GM19328 (cell line): ENCODE data around the gene STK40.
A peak's percentile ranks its signal among the peaks of the same experiment; 100 is the strongest.

Experiments used
- ATAC-seq: cut with Tn5 transposase; IDR thresholded peaks from one replicate; pipeline ENCODE4 v1.9.1; 2021; ENCODE audit warnings: mild to moderate bottlenecking, moderate library complexity; ENCODE audit not compliant: unreplicated experiment

Gene STK40

DNA sequence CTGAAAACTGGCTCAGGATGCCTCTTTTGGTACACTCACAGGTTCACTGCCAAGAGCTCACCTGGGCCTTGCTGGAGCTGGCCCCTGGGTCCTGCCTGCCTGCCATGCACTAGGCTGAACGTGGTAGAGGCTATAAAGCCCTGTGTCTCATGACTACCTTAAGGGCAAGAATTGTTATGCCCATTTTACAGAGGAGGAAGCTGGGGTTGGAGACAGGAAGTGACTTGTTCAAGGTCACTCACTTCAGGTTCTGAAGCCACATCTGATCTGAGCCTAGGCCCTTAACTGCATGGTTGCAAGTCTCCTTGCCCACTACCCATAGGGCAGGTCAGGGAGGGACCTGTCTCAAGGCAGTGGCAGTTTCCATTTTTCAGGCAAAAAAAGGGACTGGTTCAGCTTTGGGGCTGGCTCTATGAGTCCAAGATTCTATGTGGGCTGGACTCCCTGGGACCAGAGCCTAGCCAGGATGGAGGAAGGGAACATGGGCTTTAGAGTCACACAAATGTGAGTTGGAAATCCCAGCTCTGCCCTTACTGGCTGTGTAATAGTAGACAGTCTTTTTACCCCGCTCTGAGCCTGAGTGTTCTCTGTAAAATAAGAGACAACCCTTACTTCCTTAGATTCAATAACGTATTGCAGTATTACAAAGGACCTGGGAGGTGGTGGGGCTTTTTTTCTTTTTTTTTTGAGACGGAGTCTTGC is 7.8 kb downstream of the STK40 start:
- no peak for ATAC-seq

DNA sequence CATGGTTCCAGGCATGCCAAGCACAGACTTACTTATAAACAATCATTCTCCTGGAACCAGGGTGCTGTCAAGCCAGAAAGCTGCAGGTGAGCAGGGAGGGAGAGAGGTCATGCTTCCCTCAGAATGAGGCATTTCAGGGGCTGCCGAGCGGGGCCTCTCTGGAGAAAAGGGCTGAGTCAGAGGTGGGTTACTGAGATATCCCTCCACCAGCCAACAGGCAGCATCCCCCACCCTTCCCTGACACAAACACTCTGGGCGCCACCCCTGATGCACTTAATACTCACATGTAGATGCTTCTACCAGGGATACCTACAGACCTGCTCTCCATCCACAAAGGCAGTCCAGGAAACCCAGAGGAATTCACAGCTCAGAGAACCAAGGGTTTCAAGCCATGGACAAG is 13.1 kb downstream of the STK40 start:
- no peak for ATAC-seq

DNA sequence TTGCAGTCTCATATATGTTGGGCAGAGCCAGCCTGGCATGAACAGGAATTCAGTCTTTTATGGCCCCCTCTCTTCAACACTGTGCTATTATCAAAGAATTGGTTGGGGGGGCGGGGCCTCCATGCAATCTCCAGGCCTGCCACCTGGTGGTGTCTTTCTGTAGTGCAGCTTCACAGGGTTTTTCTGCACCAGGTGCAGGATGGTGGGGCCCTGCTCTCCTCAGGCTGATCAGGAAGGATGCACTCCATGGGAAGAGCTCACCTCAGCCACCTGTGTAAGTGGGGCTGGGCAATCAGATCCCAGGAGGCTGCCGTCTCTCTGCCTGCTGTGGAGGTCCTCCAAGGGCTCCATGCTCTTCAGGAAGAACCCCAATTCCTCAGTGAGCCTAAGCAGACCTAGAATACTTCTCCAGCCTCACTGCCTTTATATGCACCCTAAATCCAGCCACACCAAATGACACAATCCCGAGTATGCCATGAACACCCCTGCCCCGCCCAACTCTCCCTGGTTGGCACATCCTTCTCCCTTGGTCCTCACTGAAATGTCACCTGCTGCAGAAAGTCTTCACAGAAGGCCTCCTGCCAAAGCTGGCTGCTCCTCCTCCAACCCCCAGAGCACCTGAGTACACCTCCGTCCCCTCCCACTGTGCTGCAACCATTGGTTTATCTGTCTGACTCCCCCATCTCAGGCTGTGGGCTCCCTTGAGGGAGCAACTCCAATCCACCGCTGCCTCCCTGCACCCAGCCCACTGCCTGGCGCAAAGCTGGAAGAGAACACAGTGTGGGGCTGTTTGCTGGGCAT is 16.5 kb downstream of the STK40 start:
- no peak for ATAC-seq

DNA sequence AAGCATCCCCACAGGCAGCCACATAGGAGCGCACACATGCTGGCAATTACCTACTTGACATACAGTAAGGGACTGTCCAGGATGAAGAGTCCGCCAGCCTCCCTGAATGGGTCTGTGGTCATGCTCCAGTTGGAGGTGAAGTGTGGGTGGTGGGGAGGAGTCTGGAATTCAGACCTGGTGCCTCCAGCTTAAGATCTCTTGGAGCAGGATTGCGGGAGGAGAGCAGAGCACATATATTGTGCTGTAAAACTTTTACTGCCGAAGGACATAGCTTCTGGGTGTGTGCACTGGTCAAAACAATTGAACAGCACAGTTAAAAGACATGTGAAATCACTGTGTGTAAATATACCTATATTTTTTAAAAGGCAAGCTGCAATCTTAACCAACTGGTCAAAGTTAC is 17.9 kb downstream of the STK40 start:
- ATAC-seq, result no peak

DNA sequence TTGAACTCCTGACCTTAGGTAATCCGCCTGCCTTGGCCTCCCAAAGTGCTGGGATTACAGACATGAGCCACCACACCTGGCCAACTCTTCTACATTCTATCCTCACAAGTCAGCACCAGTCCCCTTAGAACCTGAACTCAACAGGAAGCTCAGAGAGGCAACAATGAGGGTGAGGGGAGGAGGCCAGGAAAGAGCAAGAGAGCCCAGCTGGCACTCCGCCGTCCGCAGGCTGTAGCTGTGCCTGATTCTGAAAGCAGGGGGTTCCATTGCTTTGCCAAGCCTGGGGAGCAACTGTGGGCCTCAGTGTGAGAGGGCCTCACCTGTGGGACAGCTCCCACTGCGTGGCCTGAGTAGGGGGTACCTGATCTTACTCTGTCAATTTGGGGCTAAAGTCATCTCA is 18.7 kb downstream of the STK40 start:
- ATAC-seq, result no peak

DNA sequence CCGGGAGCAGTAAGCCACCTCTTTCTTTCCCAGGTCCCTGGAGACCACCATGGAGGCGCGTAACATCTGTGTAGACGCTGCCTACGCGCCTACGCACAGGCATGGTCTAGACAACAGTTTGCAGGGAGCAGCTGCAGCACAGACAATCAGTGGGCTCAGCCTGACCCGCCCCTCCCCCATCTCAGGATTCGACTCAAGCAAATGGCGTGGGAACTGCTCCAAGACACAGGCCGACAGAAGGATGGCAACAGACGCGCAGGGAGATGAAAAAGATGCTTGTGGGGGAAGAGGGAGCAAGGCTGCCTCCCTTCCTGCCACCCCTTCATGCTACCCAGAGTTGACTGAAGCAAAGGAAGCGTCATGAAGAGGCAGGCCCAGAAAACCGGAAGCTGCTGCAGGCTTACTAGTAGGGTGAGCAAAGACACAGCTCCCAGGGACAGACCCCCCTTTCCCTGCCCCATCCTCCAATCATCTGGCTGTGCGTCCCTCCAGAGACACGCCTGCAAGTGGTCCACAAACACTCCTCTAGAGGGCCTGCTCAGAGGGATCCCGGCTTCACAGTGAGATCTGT is 19.5 kb downstream of the STK40 start:
- no peak for ATAC-seq

DNA sequence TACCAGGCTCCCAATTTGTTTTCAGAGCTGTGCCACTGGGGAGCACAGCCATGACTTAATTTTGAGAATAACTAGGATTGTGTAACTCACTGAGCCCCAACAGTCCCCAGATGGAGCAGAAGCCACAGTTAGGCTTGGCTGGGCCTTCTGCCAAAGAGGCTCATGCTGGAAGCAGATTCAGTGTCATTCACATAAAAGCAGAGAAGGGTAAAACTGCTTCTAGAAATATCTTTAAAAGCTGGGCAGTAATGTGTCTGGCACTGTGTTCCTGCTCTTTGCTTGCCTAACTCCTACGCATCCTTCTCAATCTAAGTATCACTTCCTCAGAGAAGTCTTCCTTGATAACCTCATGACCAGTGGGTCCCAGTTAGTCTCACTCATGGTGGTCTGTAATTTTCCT is 20.3 kb downstream of the STK40 start:
- ATAC-seq, result no peak

DNA sequence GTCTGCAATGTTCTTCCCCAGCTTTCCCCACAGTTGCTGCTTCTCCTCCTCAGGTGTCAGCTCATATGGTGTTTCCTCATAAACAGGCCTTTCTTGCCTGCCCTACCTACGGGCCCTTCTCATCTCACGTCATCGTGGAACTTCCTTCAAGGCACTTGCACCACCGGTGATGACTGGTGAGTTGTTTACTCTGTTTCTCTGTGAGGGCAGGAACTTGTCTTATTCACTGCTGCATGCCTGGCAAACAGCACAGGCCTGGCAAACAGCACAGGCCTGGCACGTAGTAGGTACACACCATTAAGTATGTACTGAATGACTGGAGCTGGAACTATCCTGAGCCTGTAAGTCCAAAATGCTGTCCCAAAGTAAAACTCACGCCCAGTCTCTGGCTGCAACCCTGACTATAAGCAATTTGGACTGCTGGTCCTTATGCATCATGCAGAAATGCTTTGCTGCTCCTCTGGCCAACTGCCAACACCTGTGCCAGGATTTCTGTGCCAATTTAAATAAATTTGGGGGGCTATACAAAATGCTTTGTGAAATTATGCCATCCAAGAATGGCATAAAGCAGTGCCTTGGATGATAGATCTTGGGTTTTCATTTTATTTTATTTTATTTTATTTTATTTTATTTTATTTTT is 25.7 kb downstream of the STK40 start:
- no peak for ATAC-seq

DNA sequence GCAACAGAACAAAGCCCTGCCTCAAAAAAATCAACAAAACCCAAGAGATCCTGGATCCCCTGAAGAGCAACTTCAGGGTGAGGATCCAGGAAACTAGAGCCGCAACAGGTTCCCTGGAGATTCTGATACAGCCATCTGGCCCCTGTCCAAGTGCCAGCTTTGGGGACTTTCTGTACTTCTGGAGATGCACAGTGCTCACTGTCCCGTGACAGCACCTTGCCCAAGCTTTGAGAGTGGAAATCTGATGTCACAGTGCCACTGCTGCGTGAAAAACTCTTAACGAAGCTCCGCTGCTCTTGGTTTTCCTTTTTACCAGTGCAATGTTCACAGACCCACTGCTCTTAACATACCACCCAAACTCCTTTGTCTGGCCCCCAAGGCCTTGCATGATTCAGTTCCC is 26.3 kb downstream of the STK40 start:
- ATAC-seq, result no peak

DNA sequence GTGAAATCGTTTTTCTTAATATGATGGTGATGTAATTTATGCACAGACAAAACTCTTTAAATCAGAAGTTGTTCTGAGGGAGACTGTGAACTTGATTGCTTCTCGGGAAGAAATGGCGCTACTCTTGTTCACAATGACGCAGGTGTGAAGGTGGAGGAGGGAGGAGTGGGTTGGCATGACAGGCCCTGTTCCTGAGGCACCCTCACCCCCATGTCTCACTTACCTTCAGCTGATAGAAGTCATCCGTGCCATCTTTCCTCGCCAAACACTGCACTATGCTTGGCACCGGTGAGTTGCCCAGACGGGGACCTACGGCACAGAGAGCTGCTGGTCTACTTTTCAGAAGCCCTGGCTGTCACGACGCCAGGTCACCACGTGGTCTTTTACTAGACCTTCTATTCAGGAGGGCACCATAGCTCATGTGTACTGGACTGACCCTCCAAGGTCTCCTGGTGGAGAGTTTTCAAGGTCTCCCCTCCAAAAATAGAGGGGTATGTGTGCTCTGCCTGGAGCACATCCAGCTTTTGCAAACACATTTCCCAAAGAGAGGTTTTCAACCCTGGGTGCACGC is 27.1 kb downstream of the STK40 start:
- ATAC-seq, result no peak

DNA sequence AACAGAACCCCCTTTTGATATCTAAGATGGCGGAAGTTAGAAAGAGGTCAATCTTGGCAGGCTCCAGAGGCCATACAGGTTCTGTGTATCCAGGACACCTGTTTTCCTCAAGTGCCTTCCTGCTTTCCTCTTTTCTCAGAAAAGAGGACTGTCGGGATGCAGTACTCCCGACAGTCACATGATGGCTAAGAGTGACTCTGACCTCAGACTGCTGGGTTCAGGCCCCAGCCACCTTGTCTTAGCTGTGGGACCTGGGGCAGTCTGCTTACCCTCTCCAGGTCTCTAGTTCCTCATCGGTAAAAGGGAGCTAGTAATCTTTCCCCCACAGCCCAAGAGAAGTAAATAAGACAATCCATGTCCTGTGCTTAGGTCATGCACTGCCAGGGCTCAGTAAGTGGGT is 29.9 kb downstream of the STK40 start:
- ATAC-seq, result no peak

DNA sequence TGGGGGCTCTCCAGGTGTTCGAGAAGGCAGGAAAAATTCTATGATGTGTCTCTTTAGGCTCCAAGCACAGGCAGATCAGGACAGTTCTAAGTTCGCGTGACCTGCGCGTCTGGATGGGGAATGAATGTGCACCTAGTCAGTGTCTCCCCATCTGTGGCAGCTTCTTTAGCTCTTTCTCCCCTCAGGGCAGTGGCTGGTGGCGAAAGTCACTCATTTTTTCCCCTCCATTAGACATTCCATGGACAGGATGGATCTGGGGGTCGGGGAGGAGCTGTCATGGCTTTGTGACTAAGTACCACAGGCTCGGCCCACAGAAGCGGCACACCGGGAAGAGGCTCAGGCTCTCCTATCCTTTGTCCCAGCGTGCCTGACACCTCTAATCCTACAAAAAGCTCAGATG is 31.2 kb downstream of the STK40 start:
- ATAC-seq, result no peak

DNA sequence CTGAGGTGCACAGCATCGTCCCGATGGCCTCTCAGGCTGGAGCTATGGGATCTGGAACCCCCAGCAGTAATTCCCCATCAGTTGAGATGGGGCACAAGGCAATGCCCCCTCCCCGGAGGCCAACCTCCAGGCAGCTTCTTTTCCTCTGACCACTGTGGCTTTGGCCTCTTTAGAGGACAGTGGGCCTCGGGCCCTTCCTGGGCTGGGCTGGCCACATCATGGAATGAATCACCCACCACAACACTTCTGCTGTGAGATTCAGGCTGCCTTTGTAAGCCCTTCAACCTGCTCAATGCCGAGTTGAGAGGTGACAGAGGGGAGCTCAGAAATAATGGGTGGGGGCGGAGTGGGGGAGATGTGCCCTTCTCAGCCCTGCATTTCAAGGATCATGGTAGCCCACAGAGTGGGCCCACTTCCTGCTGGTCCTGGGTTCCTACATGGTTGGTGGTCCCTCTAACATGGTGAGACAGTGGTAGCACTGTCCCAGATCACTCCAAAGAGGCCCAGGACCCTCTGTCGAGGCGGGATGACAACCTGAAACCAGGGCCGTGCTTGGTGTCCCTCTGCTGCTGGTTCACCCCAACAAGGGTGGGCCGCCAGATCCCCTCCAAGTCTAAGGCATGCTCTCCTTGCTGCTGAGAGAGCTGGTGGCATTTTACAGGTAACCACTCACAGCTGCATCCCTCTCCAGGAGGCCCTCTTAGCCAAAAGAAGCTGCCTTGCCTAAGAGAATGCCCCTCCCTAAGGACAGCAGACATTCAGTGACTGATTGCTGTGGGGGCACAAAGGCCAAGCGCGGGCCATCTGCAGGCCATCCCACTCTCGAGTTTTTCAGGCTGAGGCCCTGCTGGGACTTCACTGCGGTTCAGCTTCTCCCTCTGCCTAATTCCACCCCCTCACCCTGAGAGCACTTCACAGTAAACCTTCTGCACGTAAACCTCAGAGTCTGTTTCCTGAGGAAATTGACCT is 32.5 kb downstream of the STK40 start:
- no peak for ATAC-seq

DNA sequence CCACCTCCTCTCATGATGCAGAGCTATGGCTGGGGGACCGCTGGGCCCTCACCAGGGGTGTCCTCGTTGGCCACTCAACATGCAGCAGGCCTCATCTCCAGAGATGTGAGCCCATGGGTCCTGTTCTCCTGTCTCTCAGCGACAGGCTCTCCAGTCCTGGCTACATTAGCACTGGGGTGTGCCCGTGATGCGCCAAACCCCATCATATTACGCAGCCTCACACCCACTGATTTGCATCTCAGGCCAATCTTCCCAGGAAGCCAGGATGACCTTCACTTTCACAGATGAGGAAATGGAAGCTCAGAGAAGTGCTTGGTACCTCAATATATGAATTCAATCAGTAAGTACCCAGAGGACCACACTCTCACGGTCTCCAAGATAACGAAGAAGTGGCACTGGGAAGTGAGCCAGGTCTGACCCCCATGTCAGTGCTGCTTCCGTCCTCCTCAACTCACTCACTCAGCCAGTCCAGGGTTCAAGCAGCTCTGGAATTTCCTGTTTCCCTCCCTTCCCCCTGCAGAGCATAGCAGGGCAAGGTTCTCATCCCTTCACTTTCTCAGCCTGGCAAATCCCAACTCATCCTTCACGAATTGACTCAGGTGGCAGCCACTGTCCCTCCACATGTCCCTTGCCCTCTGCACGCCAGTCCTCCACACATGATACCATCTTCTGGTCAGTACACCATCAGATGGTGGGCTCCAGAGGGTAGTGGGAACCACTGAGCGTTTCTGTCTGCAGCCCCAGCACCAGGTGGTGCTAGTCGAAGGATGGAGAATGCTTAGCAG is 33.4 kb downstream of the STK40 start:
- ATAC-seq, result no peak

DNA sequence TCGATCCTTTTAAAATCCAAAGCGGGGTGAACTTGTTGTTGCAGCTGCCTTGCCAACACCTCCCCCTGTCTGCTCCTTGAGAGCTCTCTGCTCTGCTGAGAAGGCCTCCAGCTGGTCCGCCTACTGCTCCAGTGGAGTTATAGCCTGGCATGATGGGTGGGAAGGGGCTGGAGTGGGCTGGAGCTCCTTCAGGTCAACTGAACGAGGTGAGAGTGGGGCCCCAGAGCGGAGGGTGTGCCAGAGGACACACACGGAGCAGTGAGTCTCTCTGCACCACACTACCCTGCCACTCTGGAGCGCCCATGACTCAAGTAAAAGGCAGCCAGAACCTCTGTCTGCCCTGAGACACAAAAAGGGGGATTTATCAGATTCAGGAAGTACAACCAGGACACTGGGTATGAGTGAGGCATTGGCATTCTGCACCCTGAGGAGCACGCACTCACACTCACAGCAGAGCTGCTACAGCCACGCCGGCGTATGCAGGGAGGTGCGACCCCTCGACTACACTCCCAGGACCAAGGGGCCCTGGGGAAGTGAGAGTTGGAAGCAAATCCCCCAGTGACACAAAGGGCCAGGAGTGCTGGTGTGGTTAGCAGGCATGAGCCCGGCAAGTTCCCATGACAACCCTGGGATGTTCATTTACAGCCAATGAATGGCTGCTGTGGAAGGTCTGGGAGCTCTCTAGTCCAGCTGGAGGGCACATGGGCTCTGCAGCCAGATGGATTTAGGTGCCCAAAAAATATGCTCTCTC is 34.3 kb downstream of the STK40 start:
- ATAC-seq, result no peak

DNA sequence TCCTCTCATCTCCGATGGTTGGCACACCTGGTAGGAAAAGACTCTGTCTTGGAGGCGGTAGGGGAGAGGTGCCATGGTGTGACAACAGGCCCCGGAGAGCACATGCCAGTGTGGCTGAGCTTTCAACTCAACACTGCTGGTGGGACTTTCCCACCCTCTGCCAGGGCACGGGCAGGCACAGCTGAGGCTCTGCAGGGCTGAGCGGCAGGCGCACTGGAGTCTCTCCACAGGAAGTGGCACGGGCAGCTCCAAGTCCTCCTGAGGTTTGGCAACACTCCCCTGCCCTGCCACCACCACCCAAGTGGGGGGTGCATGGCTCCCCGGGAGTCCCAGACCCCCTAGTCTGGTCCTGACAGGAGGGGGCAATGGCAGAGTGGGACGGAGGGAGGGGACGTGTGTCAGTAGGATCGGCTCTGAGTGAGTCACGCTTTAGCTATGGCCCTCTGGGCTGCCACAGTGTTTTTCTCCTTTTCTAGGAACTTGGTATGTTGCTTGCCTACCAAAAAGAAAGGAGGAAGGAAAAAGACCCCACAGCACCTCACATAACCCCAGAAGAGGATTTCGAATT is 35.0 kb downstream of the STK40 start:
- ATAC-seq, result no peak

DNA sequence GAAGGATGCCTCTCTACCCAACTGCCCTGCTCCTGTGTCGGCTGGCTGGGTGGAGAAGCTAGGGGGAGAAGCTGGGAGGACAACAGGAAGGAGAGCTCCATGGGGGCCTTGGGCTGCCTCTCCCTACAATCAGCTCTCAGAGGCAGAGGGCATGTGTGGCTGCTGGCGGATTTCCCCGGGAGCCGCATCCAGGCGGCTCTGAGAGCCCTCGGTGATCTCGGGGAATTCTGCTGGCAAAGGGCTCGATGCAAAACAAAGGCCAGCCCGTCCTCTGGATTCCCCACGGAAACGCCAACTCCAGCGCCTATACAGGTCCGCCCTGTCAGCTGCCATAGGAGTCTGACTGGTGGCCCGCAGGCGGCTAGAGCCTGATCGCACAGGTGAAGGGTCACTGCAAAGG is 35.9 kb downstream of the STK40 start:
- no peak for ATAC-seq

DNA sequence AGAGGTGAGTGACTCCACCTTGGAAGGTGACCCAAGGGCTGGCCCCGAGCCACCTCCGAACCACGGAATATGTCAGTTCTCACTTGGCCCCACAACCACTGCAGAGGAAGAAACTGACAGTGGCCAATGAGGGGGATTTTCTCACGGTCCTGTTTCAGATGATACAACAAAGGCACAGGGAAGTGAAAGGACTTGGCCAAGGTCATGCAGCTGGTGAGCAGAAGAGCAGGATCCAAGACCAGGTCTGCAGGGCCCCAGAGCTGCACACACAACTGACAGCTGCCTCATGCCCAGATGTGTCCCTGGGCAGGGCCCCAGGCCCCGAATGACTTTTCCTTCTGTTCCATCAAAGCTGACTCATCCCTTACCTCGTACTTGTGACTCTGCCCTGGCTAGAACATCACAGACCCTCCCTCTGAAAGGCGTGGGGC is 36.5 kb downstream of the STK40 start:
- ATAC-seq, result peak; percentile 60
